Neural cell (in vitro differentiated cells): ENCODE data around the gene ITLN2.

Experiments
- EP300 ChIP-seq: fragments of 450-650 bp; conservative IDR thresholded peaks from 2 replicates; pipeline ENCODE4 v1.6.1; 2014; ENCODE audit warnings: antibody characterized with exemption, mild to moderate bottlenecking, moderate library complexity; ENCODE audit not compliant: poor library complexity, severe bottlenecking
- MXI1 ChIP-seq: fragments of 450-650 bp; conservative IDR thresholded peaks from 2 replicates; pipeline ENCODE4 v1.6.1; 2014; ENCODE audit warnings: antibody characterized with exemption, mild to moderate bottlenecking; ENCODE audit not compliant: poor library complexity, severe bottlenecking
- POLR2AphosphoS5 ChIP-seq: IDR thresholded peaks from 2 replicates; pipeline ENCODE4 v1.6.1; 2012
- RAD21 ChIP-seq: fragments of 450-650 bp; conservative IDR thresholded peaks from 2 replicates; pipeline ENCODE4 v1.6.1; 2014; ENCODE audit warnings: antibody characterized with exemption, mild to moderate bottlenecking, moderate library complexity
- TF ChIP-seq, protein P1 (sequence below): fragments of 450-650 bp; IDR thresholded peaks from 2 replicates; pipeline ENCODE4 v1.5.1; 2014; ENCODE audit warnings: antibody characterized with exemption, mild to moderate bottlenecking, moderate library complexity; ENCODE audit not compliant: poor library complexity, severe bottlenecking

DNA sequence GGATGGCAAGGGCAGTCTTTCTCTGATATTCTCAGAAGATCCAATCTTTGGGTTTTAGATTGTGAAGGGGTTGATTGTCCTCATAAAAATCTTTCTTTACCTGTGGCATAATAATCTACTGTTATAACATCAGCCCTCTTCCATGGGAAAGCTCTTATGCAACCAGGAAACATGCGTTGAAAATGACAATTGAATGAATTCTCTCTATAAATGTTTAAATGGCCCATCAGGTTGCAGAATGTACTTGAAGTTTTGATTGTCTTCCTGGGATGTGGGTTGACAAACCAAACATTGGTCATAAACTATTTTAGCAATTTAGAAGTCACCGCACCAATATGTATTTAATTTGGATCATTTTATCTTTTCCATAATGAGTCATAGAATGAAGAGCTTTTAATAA, 37.9 kb downstream of the ITLN2 start:
- TF ChIP-seq, protein P1, sequence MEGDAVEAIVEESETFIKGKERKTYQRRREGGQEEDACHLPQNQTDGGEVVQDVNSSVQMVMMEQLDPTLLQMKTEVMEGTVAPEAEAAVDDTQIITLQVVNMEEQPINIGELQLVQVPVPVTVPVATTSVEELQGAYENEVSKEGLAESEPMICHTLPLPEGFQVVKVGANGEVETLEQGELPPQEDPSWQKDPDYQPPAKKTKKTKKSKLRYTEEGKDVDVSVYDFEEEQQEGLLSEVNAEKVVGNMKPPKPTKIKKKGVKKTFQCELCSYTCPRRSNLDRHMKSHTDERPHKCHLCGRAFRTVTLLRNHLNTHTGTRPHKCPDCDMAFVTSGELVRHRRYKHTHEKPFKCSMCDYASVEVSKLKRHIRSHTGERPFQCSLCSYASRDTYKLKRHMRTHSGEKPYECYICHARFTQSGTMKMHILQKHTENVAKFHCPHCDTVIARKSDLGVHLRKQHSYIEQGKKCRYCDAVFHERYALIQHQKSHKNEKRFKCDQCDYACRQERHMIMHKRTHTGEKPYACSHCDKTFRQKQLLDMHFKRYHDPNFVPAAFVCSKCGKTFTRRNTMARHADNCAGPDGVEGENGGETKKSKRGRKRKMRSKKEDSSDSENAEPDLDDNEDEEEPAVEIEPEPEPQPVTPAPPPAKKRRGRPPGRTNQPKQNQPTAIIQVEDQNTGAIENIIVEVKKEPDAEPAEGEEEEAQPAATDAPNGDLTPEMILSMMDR: no peak
- TF ChIP-seq EP300 (no peak), RAD21 (no peak), POLR2AphosphoS5 (no peak), MXI1 (no peak)
